NCI-H2107 treated with DMSO at 0.1 percent for 48 hours (cell line): ENCODE results near the gene UBA1.

ENCODE experiments used
- DNase-seq: peaks from one replicate; lab custom pipeline; 2025; ENCODE audit not compliant: unreplicated experiment; lab: John Stamatoyannopoulos, UW

UBA1 gene

GRCh38 chrX:47210661-47211425 lies 17.2 kb downstream of the UBA1 start:
- DNase-seq = no peak

- no peak for DNase-seq
These were observed 19.0 kb downstream of the UBA1 start for GRCh38 chrX:47212381-47213293.

- DNase-seq = no peak
These were observed 20.9 kb downstream of the UBA1 start for GRCh38 chrX:47214435-47215077.

GRCh38 chrX:47215291-47215900 lies 21.8 kb downstream of the UBA1 start:
- no peak for DNase-seq

- DNase-seq = no peak
These were observed 22.8 kb downstream of the UBA1 start for GRCh38 chrX:47216393-47216925.

- no peak for DNase-seq
These were observed 23.7 kb downstream of the UBA1 start for GRCh38 chrX:47217121-47217851.

GRCh38 chrX:47217852-47218279 lies 24.2 kb downstream of the UBA1 start:
- peak; percentile 100 for DNase-seq

GRCh38 chrX:47218280-47218919 lies 24.8 kb downstream of the UBA1 start, which contains the start of gene CDK16:
Gene CDK16 (plus strand): TSS chrX:47218681. CDS start chrX:47223558, 4,877 bp downstream.
- peak; percentile 92 for DNase-seq

GRCh38 chrX:47218920-47219815 lies 25.5 kb downstream of the UBA1 start:
- no peak for DNase-seq

GRCh38 chrX:47221756-47222155 lies 28.1 kb downstream of the UBA1 start:
- no peak for DNase-seq

- DNase-seq = no peak
These were observed 29.2 kb downstream of the UBA1 start for GRCh38 chrX:47222751-47223350.

GRCh38 chrX:47223476-47224250 lies 30.0 kb downstream of the UBA1 start:
- no peak for DNase-seq

GRCh38 chrX:47224266-47224895 lies 30.8 kb downstream of the UBA1 start:
- DNase-seq = no peak

GRCh38 chrX:47224896-47225290 lies 31.3 kb downstream of the UBA1 start:
- DNase-seq = no peak

- DNase-seq = no peak
These were observed 32.4 kb downstream of the UBA1 start for GRCh38 chrX:47226071-47226470.

- no peak for DNase-seq
These were observed 33.1 kb downstream of the UBA1 start for GRCh38 chrX:47226531-47227333.
